Stimulated activated CD4-positive, alpha-beta T cell treated with anti-CD3 and anti-CD28 coated beads, Interleukin-15, amount 100 ng/mL, for 24 hours (primary cell): Measurements from ENCODE around the gene ZNF560.
"Not testable (repeated sequence)": the region's sequence is repeated elsewhere in the genome, so short reads cannot be mapped to it uniquely, and the experiment has no call there.

Experiments used
- DNase-seq: peaks from one replicate; pipeline ENCODE4 v3.0.0-alpha.2; 2020

The ZNF560 gene

GRCh38 chr19:9498183-9498902 lies at the start of gene ZNF560:
Gene ZNF560, minus strand, starts transcription at chr19:9498616. Its CDS starts 23,303 bp downstream, at chr19:9475313.
- DNase-seq: peak; percentile 20

- DNase-seq: no peak
Measured at GRCh38 chr19:9547870-9548269, 49.5 kb upstream of the ZNF560 start.

GRCh38 chr19:9541281-9541680 lies 42.9 kb upstream of the ZNF560 start:
- DNase-seq: not testable (repeated sequence)

GRCh38 chr19:9539921-9540320 lies 41.5 kb upstream of the ZNF560 start:
- DNase-seq: not testable (repeated sequence)

GRCh38 chr19:9539201-9539600 lies 40.8 kb upstream of the ZNF560 start:
- not testable (repeated sequence) for DNase-seq

GRCh38 chr19:9538183-9539058 lies 40.0 kb upstream of the ZNF560 start, which contains the start of gene ZNF426:
Gene ZNF426, minus strand, starts transcription at chr19:9538645. Its CDS starts 2,413 bp downstream, at chr19:9536232.
- peak; percentile 91 for DNase-seq

GRCh38 chr19:9535934-9536333 lies 37.5 kb upstream of the ZNF560 start:
- DNase-seq: no peak

- DNase-seq: peak; percentile 17
Measured at GRCh38 chr19:9531933-9532332, 33.5 kb upstream of the ZNF560 start.

GRCh38 chr19:9528757-9529336 lies 30.4 kb upstream of the ZNF560 start:
- DNase-seq: no peak

GRCh38 chr19:9523885-9524474 lies 25.6 kb upstream of the ZNF560 start:
- no peak for DNase-seq

- no peak for DNase-seq
Measured at GRCh38 chr19:9507285-9507684, 8.9 kb upstream of the ZNF560 start.

- DNase-seq: no peak
Measured at GRCh38 chr19:9500796-9501195, 2.4 kb upstream of the ZNF560 start.

GRCh38 chr19:9494096-9494495 lies 4.3 kb downstream of the ZNF560 start:
- DNase-seq: no peak

GRCh38 chr19:9487016-9487415 lies 11.4 kb downstream of the ZNF560 start:
- DNase-seq: no peak

GRCh38 chr19:9485140-9485539 lies 13.3 kb downstream of the ZNF560 start:
- DNase-seq: no peak

- no peak for DNase-seq
Measured at GRCh38 chr19:9474975-9475374, 23.4 kb downstream of the ZNF560 start.

GRCh38 chr19:9467161-9467560 lies 31.3 kb downstream of the ZNF560 start:
- no peak for DNase-seq

- DNase-seq: no peak
Measured at GRCh38 chr19:9461938-9462337, 36.5 kb downstream of the ZNF560 start.

- no peak for DNase-seq
Measured at GRCh38 chr19:9456018-9456689, 42.3 kb downstream of the ZNF560 start.

GRCh38 chr19:9453953-9454352 lies 44.5 kb downstream of the ZNF560 start:
- DNase-seq: no peak

- DNase-seq: no peak
Measured at GRCh38 chr19:9445037-9445436, 53.4 kb downstream of the ZNF560 start.

GRCh38 chr19:9436358-9436757 lies 62.1 kb downstream of the ZNF560 start:
- no peak for DNase-seq
